ENCODE data around the gene LRRC31.

LRRC31 gene

GRCh38 chr3:169905404-169905803 lies 35.7 kb upstream of the LRRC31 start:
- H3K4me1 ChIP-seq = no peaks in the 10 kb centered on the region
- no peak overlapping the region for H3K4me3 ChIP-seq (ENCODE audit: low read depth, low read length)
- H3K36me3 ChIP-seq = no peaks in the 10 kb centered on the region
- no peak for DNase-seq
- TF ChIP-seq CTCF (IDR thresholded peaks at IDR 0.05; ENCODE audit: low read depth, low read length) = no peak
- peaks cover 6% of the 10 kb centered on the region; the same call in 1 of the 2 replicates for H3K9me3 ChIP-seq
- no peaks in the 10 kb centered on the region for H3K27me3 ChIP-seq

- no peak for TF ChIP-seq CTCF (IDR thresholded peaks at IDR 0.05; ENCODE audit: low read depth, low read length)
- H3K36me3 ChIP-seq = no peaks in the 10 kb centered on the region
- H3K9me3 ChIP-seq = peaks cover 6% of the 10 kb centered on the region; the same call in 1 of the 2 replicates
- no peak for DNase-seq
- no peaks in the 10 kb centered on the region for H3K27me3 ChIP-seq
- H3K4me3 ChIP-seq (ENCODE audit: low read depth, low read length) = no peak overlapping the region
- H3K4me1 ChIP-seq = no peaks in the 10 kb centered on the region
Observed at GRCh38 chr3:169901453-169901852, 31.7 kb upstream of the LRRC31 start.

GRCh38 chr3:169897284-169897683 lies 27.5 kb upstream of the LRRC31 start:
- Histone ChIP-seq H3K9me3 (peaks cover 6% of the 10 kb centered on the region), H3K27me3 (no peaks in the 10 kb centered on the region), H3K4me3 (ENCODE audit: low read depth, low read length) (no peak overlapping the region), H3K4me1 (no peaks in the 10 kb centered on the region), H3K36me3 (no peaks in the 10 kb centered on the region)
- TF ChIP-seq CTCF (IDR thresholded peaks at IDR 0.05; ENCODE audit: low read depth, low read length) = no peak
- DNase-seq = no peak

GRCh38 chr3:169895072-169895471 lies 25.3 kb upstream of the LRRC31 start:
- DNase-seq = no peak
- no peaks in the 10 kb centered on the region for H3K4me1 ChIP-seq
- no peak for TF ChIP-seq CTCF (IDR thresholded peaks at IDR 0.05; ENCODE audit: low read depth, low read length)
- no peaks in the 10 kb centered on the region for H3K27me3 ChIP-seq
- H3K4me3 ChIP-seq (ENCODE audit: low read depth, low read length) = no peak overlapping the region
- H3K9me3 ChIP-seq = no peaks in the 10 kb centered on the region; the same call in 1 of the 2 replicates
- H3K36me3 ChIP-seq = no peaks in the 10 kb centered on the region

- Histone ChIP-seq H3K4me3 (ENCODE audit: low read depth, low read length) (no peak overlapping the region), H3K4me1 (no peaks in the 10 kb centered on the region), H3K36me3 (no peaks in the 10 kb centered on the region), H3K27me3 (no peaks in the 10 kb centered on the region), H3K9me3 (no peaks in the 10 kb centered on the region; the same call in 1 of the 2 replicates)
- no peak for TF ChIP-seq CTCF (IDR thresholded peaks at IDR 0.05; ENCODE audit: low read depth, low read length)
- DNase-seq = no peak
Observed at GRCh38 chr3:169894110-169894509, 24.4 kb upstream of the LRRC31 start.

- no peak overlapping the region for H3K4me3 ChIP-seq (ENCODE audit: low read depth, low read length)
- TF ChIP-seq CTCF (IDR thresholded peaks at IDR 0.05; ENCODE audit: low read depth, low read length) = no peak
- no peaks in the 10 kb centered on the region for H3K27me3 ChIP-seq
- H3K4me1 ChIP-seq = no peaks in the 10 kb centered on the region
- H3K9me3 ChIP-seq = no peaks in the 10 kb centered on the region; the same call in 1 of the 2 replicates
- H3K36me3 ChIP-seq = no peaks in the 10 kb centered on the region
- DNase-seq = no peak
Observed at GRCh38 chr3:169891886-169892285, 22.2 kb upstream of the LRRC31 start.
